GM21390 (cell line): ENCODE measurements around the gene ELMO3.

ENCODE experiments used
- ATAC-seq: cut with Tn5 transposase; IDR thresholded peaks from one replicate; pipeline ENCODE4 v1.9.1; 2021; ENCODE audit not compliant: unreplicated experiment

The ELMO3 gene

GRCh38 chr16:67193536-67193935 lies 5.4 kb upstream of the ELMO3 start:
- ATAC-seq: no peak

GRCh38 chr16:67194260-67194659 lies 4.7 kb upstream of the ELMO3 start:
- ATAC-seq: no peak

GRCh38 chr16:67195676-67196075 lies 3.3 kb upstream of the ELMO3 start:
- no peak for ATAC-seq

- no peak for ATAC-seq
These were observed 2.0 kb upstream of the ELMO3 start for GRCh38 chr16:67196881-67197280.

GRCh38 chr16:67197704-67198103 lies 1.2 kb upstream of the ELMO3 start:
- ATAC-seq: no peak

GRCh38 chr16:67198238-67198734 lies 645 bp upstream of the ELMO3 start:
- no peak for ATAC-seq

- no peak for ATAC-seq
These were observed 872 bp downstream of the ELMO3 start for GRCh38 chr16:67199808-67200198.

GRCh38 chr16:67200491-67200890 lies 1.6 kb downstream of the ELMO3 start:
- ATAC-seq: no peak

- ATAC-seq: no peak
These were observed 2.7 kb downstream of the ELMO3 start for GRCh38 chr16:67201411-67202345.

- no peak for ATAC-seq
These were observed 3.5 kb downstream of the ELMO3 start for GRCh38 chr16:67202426-67202825.

- ATAC-seq: no peak
These were observed 4.1 kb downstream of the ELMO3 start for GRCh38 chr16:67202956-67203493.

- no peak for ATAC-seq
These were observed 5.1 kb downstream of the ELMO3 start for GRCh38 chr16:67204076-67204475.

- ATAC-seq: no peak
These were observed 7.4 kb downstream of the ELMO3 start for GRCh38 chr16:67206129-67206837.

GRCh38 chr16:67206838-67207248 lies 7.9 kb downstream of the ELMO3 start:
- no peak for ATAC-seq

GRCh38 chr16:67207249-67208091 lies 8.5 kb downstream of the ELMO3 start:
- no peak for ATAC-seq

- ATAC-seq: no peak
These were observed 9.4 kb downstream of the ELMO3 start for GRCh38 chr16:67208154-67208896.

GRCh38 chr16:67209565-67209964 lies 10.6 kb downstream of the ELMO3 start:
- ATAC-seq: no peak

- no peak for ATAC-seq
These were observed 11.4 kb downstream of the ELMO3 start for GRCh38 chr16:67210069-67210937.

- no peak for ATAC-seq
These were observed 12.7 kb downstream of the ELMO3 start for GRCh38 chr16:67211674-67212073.
